HL-60 (cell line): ENCODE data around the gene SNUPN.

Source experiments
- DNase-seq, 2 experiments: peaks; one replicate each; pipeline ENCODE4 v3.0.0-alpha.2; 2010 to 2020; ENCODE audit warnings: low read depth in 1 of 2, low spot score in 1 of 2
- H3K27ac ChIP-seq: fragments of 250-450 bp; sonication (Bioruptor Pico); replicated peaks from 2 replicates; pipeline ENCODE4 v1.5.1; 2020; ENCODE audit warnings: mild to moderate bottlenecking, moderate library complexity
- H3K27me3 ChIP-seq: fragments of 250-450 bp; sonication (Bioruptor Pico); 2 replicates; pipeline ENCODE4 v1.5.1; 2021; ENCODE audit warnings: mild to moderate bottlenecking, moderate library complexity; ENCODE audit not compliant: insufficient read depth, poor library complexity, severe bottlenecking
- H3K4me3 ChIP-seq: replicated peaks from 2 replicates; pipeline ENCODE4 v1.5.1; 2011; ENCODE audit warnings: mild to moderate bottlenecking, control low read depth, low read length; ENCODE audit not compliant: insufficient read depth
- GABPA ChIP-seq: IDR thresholded peaks from 2 replicates; pipeline ENCODE4 v1.6.1; 2012; ENCODE audit warnings: low read depth
- POLR2AphosphoS5 ChIP-seq: IDR thresholded peaks from 2 replicates; pipeline ENCODE4 v1.6.1; 2012; ENCODE audit warnings: low read depth
- SPI1 ChIP-seq: IDR thresholded peaks from 2 replicates; pipeline ENCODE4 v1.6.1; 2012; ENCODE audit warnings: low read depth, mild to moderate bottlenecking, borderline replicate concordance
- TF ChIP-seq, protein P1 (sequence below): IDR thresholded peaks from 2 replicates; pipeline ENCODE4 v1.6.1; 2012; ENCODE audit warnings: low read depth; ENCODE audit not compliant: insufficient replicate concordance
- TF ChIP-seq, protein P2 (sequence below): IDR thresholded peaks from one replicate; pipeline ENCODE4 v1.5.1; 2011; ENCODE audit warnings: low read length, control low read depth, inconsistent platforms; ENCODE audit not compliant: insufficient read depth

Gene SNUPN

DNA sequence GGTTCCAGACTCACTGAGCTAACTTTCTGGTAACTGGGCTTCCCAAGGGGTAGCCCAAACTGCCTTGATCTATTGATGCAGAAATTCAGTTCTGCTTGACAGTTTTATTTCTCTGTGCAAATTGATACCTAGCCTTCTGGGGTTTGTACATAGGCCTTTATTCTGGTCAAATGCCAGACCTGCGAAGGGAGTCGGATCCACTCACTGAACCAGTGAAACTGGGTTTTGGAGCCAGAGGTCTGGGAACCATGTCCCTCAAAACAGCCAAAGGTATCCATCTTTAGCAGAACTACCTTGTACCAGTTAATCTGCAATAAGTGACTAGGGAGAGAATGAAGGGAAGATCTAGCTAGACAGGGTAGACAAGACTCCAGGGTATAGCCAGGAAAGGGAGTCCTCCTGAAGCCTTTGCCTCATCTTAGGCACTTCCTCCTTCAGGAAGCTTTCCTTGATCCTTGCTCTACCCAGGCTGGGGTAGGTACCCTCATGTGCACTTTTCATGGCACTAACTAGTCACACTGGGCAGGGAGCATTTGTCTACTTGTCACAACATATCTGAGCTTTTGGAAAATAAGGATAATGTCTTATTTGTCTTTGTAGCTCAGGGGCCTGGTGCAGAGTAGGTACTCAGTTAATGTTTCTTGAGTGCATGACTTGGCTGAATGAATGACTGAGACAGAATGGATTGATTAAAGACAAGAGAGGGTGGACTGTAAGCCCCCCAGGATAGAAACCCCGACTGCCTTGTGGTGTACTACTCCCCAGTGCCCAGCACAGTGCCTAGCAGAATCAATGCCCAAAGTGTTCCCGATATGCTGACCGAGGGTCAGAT is 20.8 kb upstream of the SNUPN start:
- H3K27me3 ChIP-seq, result no peaks in the 10 kb centered on the region
- H3K4me3 ChIP-seq, result peak overlapping the region; percentile 85
- TF ChIP-seq SPI1, result peak; percentile 9; the same call in 1 of the 2 replicates
- no peak for TF ChIP-seq POLR2AphosphoS5
- no peak for DNase-seq
- H3K27ac ChIP-seq, result no peak overlapping the region

DNA sequence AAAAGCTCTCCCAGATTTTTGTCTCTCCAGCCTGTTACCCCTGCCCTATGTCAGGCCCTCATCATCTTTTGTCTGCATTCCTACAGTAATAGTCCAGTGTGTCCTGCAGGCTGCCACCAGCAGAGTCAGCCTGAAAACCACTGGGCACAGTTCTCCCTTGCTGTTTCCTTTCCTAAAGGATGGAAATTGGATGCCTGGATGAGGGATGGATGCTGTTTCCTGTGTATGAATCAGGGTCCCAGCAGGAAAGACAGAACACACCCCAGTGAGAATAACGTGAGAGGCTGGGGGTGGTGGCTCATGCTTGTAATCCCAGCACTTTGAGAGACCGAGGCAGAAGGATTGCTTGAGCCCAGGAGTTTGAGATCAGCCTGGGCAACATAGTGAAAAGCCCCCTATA is 18.9 kb upstream of the SNUPN start:
- H3K4me3 ChIP-seq, result no peak overlapping the region
- TF ChIP-seq, protein P1, sequence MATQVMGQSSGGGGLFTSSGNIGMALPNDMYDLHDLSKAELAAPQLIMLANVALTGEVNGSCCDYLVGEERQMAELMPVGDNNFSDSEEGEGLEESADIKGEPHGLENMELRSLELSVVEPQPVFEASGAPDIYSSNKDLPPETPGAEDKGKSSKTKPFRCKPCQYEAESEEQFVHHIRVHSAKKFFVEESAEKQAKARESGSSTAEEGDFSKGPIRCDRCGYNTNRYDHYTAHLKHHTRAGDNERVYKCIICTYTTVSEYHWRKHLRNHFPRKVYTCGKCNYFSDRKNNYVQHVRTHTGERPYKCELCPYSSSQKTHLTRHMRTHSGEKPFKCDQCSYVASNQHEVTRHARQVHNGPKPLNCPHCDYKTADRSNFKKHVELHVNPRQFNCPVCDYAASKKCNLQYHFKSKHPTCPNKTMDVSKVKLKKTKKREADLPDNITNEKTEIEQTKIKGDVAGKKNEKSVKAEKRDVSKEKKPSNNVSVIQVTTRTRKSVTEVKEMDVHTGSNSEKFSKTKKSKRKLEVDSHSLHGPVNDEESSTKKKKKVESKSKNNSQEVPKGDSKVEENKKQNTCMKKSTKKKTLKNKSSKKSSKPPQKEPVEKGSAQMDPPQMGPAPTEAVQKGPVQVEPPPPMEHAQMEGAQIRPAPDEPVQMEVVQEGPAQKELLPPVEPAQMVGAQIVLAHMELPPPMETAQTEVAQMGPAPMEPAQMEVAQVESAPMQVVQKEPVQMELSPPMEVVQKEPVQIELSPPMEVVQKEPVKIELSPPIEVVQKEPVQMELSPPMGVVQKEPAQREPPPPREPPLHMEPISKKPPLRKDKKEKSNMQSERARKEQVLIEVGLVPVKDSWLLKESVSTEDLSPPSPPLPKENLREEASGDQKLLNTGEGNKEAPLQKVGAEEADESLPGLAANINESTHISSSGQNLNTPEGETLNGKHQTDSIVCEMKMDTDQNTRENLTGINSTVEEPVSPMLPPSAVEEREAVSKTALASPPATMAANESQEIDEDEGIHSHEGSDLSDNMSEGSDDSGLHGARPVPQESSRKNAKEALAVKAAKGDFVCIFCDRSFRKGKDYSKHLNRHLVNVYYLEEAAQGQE, result no peak
- TF ChIP-seq, protein P2, sequence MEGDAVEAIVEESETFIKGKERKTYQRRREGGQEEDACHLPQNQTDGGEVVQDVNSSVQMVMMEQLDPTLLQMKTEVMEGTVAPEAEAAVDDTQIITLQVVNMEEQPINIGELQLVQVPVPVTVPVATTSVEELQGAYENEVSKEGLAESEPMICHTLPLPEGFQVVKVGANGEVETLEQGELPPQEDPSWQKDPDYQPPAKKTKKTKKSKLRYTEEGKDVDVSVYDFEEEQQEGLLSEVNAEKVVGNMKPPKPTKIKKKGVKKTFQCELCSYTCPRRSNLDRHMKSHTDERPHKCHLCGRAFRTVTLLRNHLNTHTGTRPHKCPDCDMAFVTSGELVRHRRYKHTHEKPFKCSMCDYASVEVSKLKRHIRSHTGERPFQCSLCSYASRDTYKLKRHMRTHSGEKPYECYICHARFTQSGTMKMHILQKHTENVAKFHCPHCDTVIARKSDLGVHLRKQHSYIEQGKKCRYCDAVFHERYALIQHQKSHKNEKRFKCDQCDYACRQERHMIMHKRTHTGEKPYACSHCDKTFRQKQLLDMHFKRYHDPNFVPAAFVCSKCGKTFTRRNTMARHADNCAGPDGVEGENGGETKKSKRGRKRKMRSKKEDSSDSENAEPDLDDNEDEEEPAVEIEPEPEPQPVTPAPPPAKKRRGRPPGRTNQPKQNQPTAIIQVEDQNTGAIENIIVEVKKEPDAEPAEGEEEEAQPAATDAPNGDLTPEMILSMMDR, result no peak
- TF ChIP-seq SPI1 (no peak), POLR2AphosphoS5 (no peak), GABPA (no peak)
- no peak for DNase-seq
- no peaks in the 10 kb centered on the region for H3K27me3 ChIP-seq
- no peak overlapping the region for H3K27ac ChIP-seq

DNA sequence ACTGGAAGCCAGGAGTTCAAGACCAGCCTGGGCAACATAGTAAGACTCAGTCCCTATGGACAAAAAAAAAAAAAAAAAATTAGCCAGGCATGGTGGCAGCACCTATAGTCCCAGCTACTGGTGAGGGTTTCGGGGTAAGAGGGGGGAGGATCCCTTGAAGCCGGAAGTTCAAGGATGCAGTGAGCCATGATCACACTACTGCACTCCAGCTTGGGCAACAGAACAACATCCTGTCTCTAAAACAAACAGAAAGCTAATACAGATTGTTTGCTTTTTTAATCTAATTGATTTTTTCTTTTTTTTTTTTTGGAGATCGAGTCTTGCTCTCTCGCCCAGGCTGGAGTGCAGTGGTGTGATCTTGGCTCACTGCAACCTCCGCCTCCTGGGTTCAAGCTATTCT is 16.1 kb upstream of the SNUPN start:
- Histone ChIP-seq H3K27me3 (no peaks in the 10 kb centered on the region), H3K27ac (no peak overlapping the region), H3K4me3 (no peak overlapping the region)
- TF ChIP-seq SPI1 (no peak), GABPA (no peak)
- TF ChIP-seq, protein P1, result no peak
- DNase-seq, result no peak

DNA sequence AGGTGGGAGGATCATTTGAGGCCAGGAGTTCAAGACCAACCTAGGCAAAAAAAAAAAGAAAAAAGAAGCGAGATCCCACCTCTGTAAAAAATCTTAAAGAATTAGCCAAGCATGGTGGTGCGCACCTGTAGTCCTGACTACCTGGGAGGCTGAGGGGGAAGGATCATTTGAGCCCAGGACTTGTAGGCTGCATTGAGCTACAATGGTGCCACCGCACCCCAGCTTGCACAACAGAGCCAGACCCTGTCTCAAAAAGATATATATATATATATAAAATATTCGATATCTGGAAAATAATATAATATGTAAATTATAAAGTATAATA is 15.6 kb upstream of the SNUPN start:
- no peak overlapping the region; the same call in 1 of the 2 replicates for H3K4me3 ChIP-seq
- TF ChIP-seq, protein P1, result no peak
- TF ChIP-seq GABPA, result no peak
- no peak for TF ChIP-seq POLR2AphosphoS5
- TF ChIP-seq, protein P2, result no peak
- TF ChIP-seq SPI1, result no peak
- no peaks in the 10 kb centered on the region for H3K27me3 ChIP-seq
- H3K27ac ChIP-seq, result no peak overlapping the region
- no peak for DNase-seq
